ENCODE results near the gene TMTC2.

The TMTC2 gene

GRCh38 chr12:82961835-82962234 is 275.1 kb downstream of the TMTC2 start:
- Histone ChIP-seq H3K9me3 (ENCODE audit: insufficient read depth, low read depth, low read length) (no peaks in the 10 kb centered on the region), H4K8ac (ENCODE audit: low read depth, low read length) (no peak overlapping the region), H3K4me1 (ENCODE audit: control insufficient read depth in 1 of 2, insufficient read depth in 2 of 2, low read length in 2 of 2) (peaks cover 0 to 6% of the 10 kb centered on the region in 2 experiments), H2AK5ac (ENCODE audit: low read length) (no peak overlapping the region), H2BK120ac (ENCODE audit: insufficient read depth, low read length, poor library complexity) (no peak overlapping the region), H4K91ac (ENCODE audit: low read depth, low read length) (no peak overlapping the region), H3K79me1 (ENCODE audit: low read length) (peaks cover 5% of the 10 kb centered on the region), H2BK12ac (ENCODE audit: low read length) (no peak overlapping the region), H3K36me3 (ENCODE audit: control insufficient read depth in 1 of 2, insufficient read depth in 2 of 2, low read length in 2 of 2) (no peaks in the 10 kb centered on the region), H3K4ac (ENCODE audit: low read depth, low read length) (no peak overlapping the region), H3K14ac (ENCODE audit: low read length) (no peak overlapping the region), H3K27me3 (ENCODE audit: insufficient read depth, low read length) (no peaks in the 10 kb centered on the region), H2AFZ (ENCODE audit: insufficient read depth, low read length, poor library complexity) (no peak overlapping the region), H4K12ac (ENCODE audit: low read depth, low read length) (no peak overlapping the region), H3K79me2 (ENCODE audit: control insufficient read depth, insufficient read depth, low read length, poor library complexity) (no peaks in the 10 kb centered on the region), H2BK5ac (ENCODE audit: low read depth, low read length, poor library complexity) (no peak overlapping the region), H3K23ac (ENCODE audit: low read length) (no peak overlapping the region), H3K27ac (ENCODE audit: low read depth, low read length) (no peak overlapping the region), H3K4me3 (ENCODE audit: low read depth, low read length) (no peak overlapping the region), H3K4me2 (ENCODE audit: low read length) (no peak overlapping the region), H3K9ac (ENCODE audit: low read length) (no peak overlapping the region), H3K18ac (ENCODE audit: low read length) (no peak overlapping the region)
- WGBS (ENCODE audit: extremely low coverage, insufficient coverage, insufficient read length), result no CpG with 5 or more reads among the region's 2 CpGs
- DNase-seq, result no peak

- Histone ChIP-seq H3K79me2 (ENCODE audit: control insufficient read depth, insufficient read depth, low read length, poor library complexity) (no peaks in the 10 kb centered on the region), H3K9me3 (ENCODE audit: insufficient read depth, low read depth, low read length) (no peaks in the 10 kb centered on the region), H3K9ac (ENCODE audit: low read length) (no peak overlapping the region), H3K4ac (ENCODE audit: low read depth, low read length) (no peak overlapping the region), H4K8ac (ENCODE audit: low read depth, low read length) (no peak overlapping the region), H4K91ac (ENCODE audit: low read depth, low read length) (no peak overlapping the region), H4K12ac (ENCODE audit: low read depth, low read length) (no peak overlapping the region), H3K4me3 (ENCODE audit: low read depth, low read length) (no peak overlapping the region), H3K23ac (ENCODE audit: low read length) (no peak overlapping the region), H3K36me3 (ENCODE audit: control insufficient read depth in 1 of 2, insufficient read depth in 2 of 2, low read length in 2 of 2) (no peaks in the 10 kb centered on the region), H2AK5ac (ENCODE audit: low read length) (no peak overlapping the region), H2BK12ac (ENCODE audit: low read length) (no peak overlapping the region), H3K27me3 (ENCODE audit: insufficient read depth, low read length) (no peaks in the 10 kb centered on the region), H3K4me1 (ENCODE audit: control insufficient read depth in 1 of 2, insufficient read depth in 2 of 2, low read length in 2 of 2) (peaks cover 0 to 3% of the 10 kb centered on the region in 2 experiments), H3K4me2 (ENCODE audit: low read length) (peak overlapping the region; percentile 38), H2BK120ac (ENCODE audit: insufficient read depth, low read length, poor library complexity) (no peak overlapping the region), H3K18ac (ENCODE audit: low read length) (no peak overlapping the region), H3K79me1 (ENCODE audit: low read length) (peaks cover 5% of the 10 kb centered on the region), H3K27ac (ENCODE audit: low read depth, low read length) (peak overlapping the region; percentile 87), H2BK5ac (ENCODE audit: low read depth, low read length, poor library complexity) (peak overlapping the region; percentile 26), H2AFZ (ENCODE audit: insufficient read depth, low read length, poor library complexity) (no peak overlapping the region), H3K14ac (ENCODE audit: low read length) (no peak overlapping the region)
- peak in 1 of 2 donors; percentile 47 for DNase-seq
- no CpG with 5 or more reads among the region's 3 CpGs for WGBS (ENCODE audit: extremely low coverage, insufficient coverage, insufficient read length)
These were observed 277.2 kb downstream of the TMTC2 start for GRCh38 chr12:82963956-82964355.

- Histone ChIP-seq H3K4me2 (ENCODE audit: low read length) (peak overlapping the region; percentile 38), H4K8ac (ENCODE audit: low read depth, low read length) (no peak overlapping the region), H4K12ac (ENCODE audit: low read depth, low read length) (no peak overlapping the region), H2BK12ac (ENCODE audit: low read length) (no peak overlapping the region), H3K4me3 (ENCODE audit: low read depth, low read length) (no peak overlapping the region), H3K79me2 (ENCODE audit: control insufficient read depth, insufficient read depth, low read length, poor library complexity) (no peaks in the 10 kb centered on the region), H3K23ac (ENCODE audit: low read length) (no peak overlapping the region), H4K91ac (ENCODE audit: low read depth, low read length) (no peak overlapping the region), H3K27me3 (ENCODE audit: insufficient read depth, low read length) (no peaks in the 10 kb centered on the region), H3K18ac (ENCODE audit: low read length) (no peak overlapping the region), H3K79me1 (ENCODE audit: low read length) (peaks cover 5% of the 10 kb centered on the region), H2BK120ac (ENCODE audit: insufficient read depth, low read length, poor library complexity) (no peak overlapping the region), H3K9ac (ENCODE audit: low read length) (no peak overlapping the region), H2AK5ac (ENCODE audit: low read length) (no peak overlapping the region), H3K4ac (ENCODE audit: low read depth, low read length) (no peak overlapping the region), H3K4me1 (ENCODE audit: control insufficient read depth in 1 of 2, insufficient read depth in 2 of 2, low read length in 2 of 2) (peaks cover 0 to 3% of the 10 kb centered on the region in 2 experiments), H3K9me3 (ENCODE audit: insufficient read depth, low read depth, low read length) (no peaks in the 10 kb centered on the region), H3K14ac (ENCODE audit: low read length) (no peak overlapping the region), H3K27ac (ENCODE audit: low read depth, low read length) (peak overlapping the region; percentile 87), H2AFZ (ENCODE audit: insufficient read depth, low read length, poor library complexity) (no peak overlapping the region), H2BK5ac (ENCODE audit: low read depth, low read length, poor library complexity) (no peak overlapping the region), H3K36me3 (ENCODE audit: control insufficient read depth in 1 of 2, insufficient read depth in 2 of 2, low read length in 2 of 2) (no peaks in the 10 kb centered on the region)
- no CpG with 5 or more reads among the region's 3 CpGs for WGBS (ENCODE audit: extremely low coverage, insufficient coverage, insufficient read length)
- DNase-seq, result peak in 1 of 2 donors; percentile 56
These were observed 277.7 kb downstream of the TMTC2 start for GRCh38 chr12:82964446-82964845.

- Histone ChIP-seq H3K4me2 (ENCODE audit: low read length) (no peak overlapping the region), H2AK5ac (ENCODE audit: low read length) (no peak overlapping the region), H3K4me3 (ENCODE audit: low read depth, low read length) (no peak overlapping the region), H3K9me3 (ENCODE audit: insufficient read depth, low read depth, low read length) (no peaks in the 10 kb centered on the region), H3K4me1 (ENCODE audit: control insufficient read depth in 1 of 2, insufficient read depth in 2 of 2, low read length in 2 of 2) (peaks cover 0 to 3% of the 10 kb centered on the region in 2 experiments), H2BK12ac (ENCODE audit: low read length) (no peak overlapping the region), H3K9ac (ENCODE audit: low read length) (no peak overlapping the region), H3K27me3 (ENCODE audit: insufficient read depth, low read length) (no peaks in the 10 kb centered on the region), H3K36me3 (ENCODE audit: control insufficient read depth in 1 of 2, insufficient read depth in 2 of 2, low read length in 2 of 2) (no peaks in the 10 kb centered on the region), H4K91ac (ENCODE audit: low read depth, low read length) (no peak overlapping the region), H4K12ac (ENCODE audit: low read depth, low read length) (no peak overlapping the region), H3K23ac (ENCODE audit: low read length) (no peak overlapping the region), H3K79me2 (ENCODE audit: control insufficient read depth, insufficient read depth, low read length, poor library complexity) (no peaks in the 10 kb centered on the region), H3K79me1 (ENCODE audit: low read length) (peaks cover 5% of the 10 kb centered on the region), H3K14ac (ENCODE audit: low read length) (no peak overlapping the region), H2BK120ac (ENCODE audit: insufficient read depth, low read length, poor library complexity) (no peak overlapping the region), H3K18ac (ENCODE audit: low read length) (no peak overlapping the region), H4K8ac (ENCODE audit: low read depth, low read length) (no peak overlapping the region), H3K4ac (ENCODE audit: low read depth, low read length) (no peak overlapping the region), H2BK5ac (ENCODE audit: low read depth, low read length, poor library complexity) (no peak overlapping the region), H3K27ac (ENCODE audit: low read depth, low read length) (no peak overlapping the region), H2AFZ (ENCODE audit: insufficient read depth, low read length, poor library complexity) (no peak overlapping the region)
- DNase-seq, result no peak
- no CpG with 5 or more reads among the region's 2 CpGs for WGBS (ENCODE audit: extremely low coverage, insufficient coverage, insufficient read length)
These were observed 279.4 kb downstream of the TMTC2 start for GRCh38 chr12:82966001-82966559.
